Measurements from ENCODE around the gene ATP6V1C2.

Gene ATP6V1C2

GRCh38 chr2:10721396-10722251, at the start of gene ATP6V1C2:
ATP6V1C2 (plus strand) TSS chr2:10721630; CDS start chr2:10722850, 1,220 bp downstream.
- DNase-seq: no peak

- DNase-seq: no peak
These were observed 46.3 kb upstream of the ATP6V1C2 start for GRCh38 chr2:10675131-10675530.

GRCh38 chr2:10678225-10678624, 43.2 kb upstream of the ATP6V1C2 start:
- no peak for DNase-seq

GRCh38 chr2:10680214-10680613, 41.2 kb upstream of the ATP6V1C2 start:
- no peak for DNase-seq

GRCh38 chr2:10680957-10681356, 40.5 kb upstream of the ATP6V1C2 start:
- no peak for DNase-seq

- DNase-seq: no peak
These were observed 35.2 kb upstream of the ATP6V1C2 start for GRCh38 chr2:10686176-10686730.

- DNase-seq: no peak
These were observed 32.3 kb upstream of the ATP6V1C2 start for GRCh38 chr2:10688921-10689807.

GRCh38 chr2:10691521-10691920, 29.9 kb upstream of the ATP6V1C2 start:
- DNase-seq: no peak

GRCh38 chr2:10700078-10700803, 21.2 kb upstream of the ATP6V1C2 start:
- no peak for DNase-seq

- DNase-seq: no peak
These were observed 17.3 kb upstream of the ATP6V1C2 start for GRCh38 chr2:10704034-10704594.

GRCh38 chr2:10706033-10706432, 15.4 kb upstream of the ATP6V1C2 start:
- no peak for DNase-seq

- no peak for DNase-seq
These were observed 13.6 kb upstream of the ATP6V1C2 start for GRCh38 chr2:10707831-10708230.

GRCh38 chr2:10709290-10709939, 12.0 kb upstream of the ATP6V1C2 start:
- no peak for DNase-seq

- no peak for DNase-seq
These were observed 9.1 kb upstream of the ATP6V1C2 start for GRCh38 chr2:10712185-10712809.

- DNase-seq: no peak
These were observed 4.8 kb upstream of the ATP6V1C2 start for GRCh38 chr2:10716581-10716980.

- no peak for DNase-seq
These were observed 3.8 kb upstream of the ATP6V1C2 start for GRCh38 chr2:10717628-10718027.

- DNase-seq: no peak
These were observed 1.1 kb upstream of the ATP6V1C2 start for GRCh38 chr2:10720306-10720705.

GRCh38 chr2:10720947-10721395, 459 bp upstream of the ATP6V1C2 start:
- no peak for DNase-seq

GRCh38 chr2:10722252-10722825, 909 bp downstream of the ATP6V1C2 start:
- no peak for DNase-seq

GRCh38 chr2:10732924-10733565, 11.6 kb downstream of the ATP6V1C2 start:
- DNase-seq: no peak
